ENCODE results near the gene UBL5.
A peak's percentile ranks its signal among the peaks of the same experiment; 100 is the strongest.
"Not testable (repeated sequence)": the region's sequence is repeated elsewhere in the genome, so short reads cannot be mapped to it uniquely, and the experiment has no call there.

The UBL5 gene

GRCh38 chr19:9834307-9834725 is 6.6 kb downstream of the UBL5 start:
- DNase-seq (ENCODE audit: low spot score): no peak
- Mint-ChIP-seq H3K9me3 (no peaks in the 10 kb centered on the region), H3K4me3 (peak overlapping the region; percentile 93), H3K4me1 (ENCODE audit: low read depth) (peaks cover 13% of the 10 kb centered on the region), H3K27ac (peak overlapping the region; percentile 90), H3K27me3 (ENCODE audit: low read depth) (no peaks in the 10 kb centered on the region), H3K36me3 (ENCODE audit: low read depth) (peaks cover 19% of the 10 kb centered on the region)

- no peaks in the 10 kb centered on the region for H3K27me3 Mint-ChIP-seq (ENCODE audit: low read depth)
- peaks cover 19% of the 10 kb centered on the region for H3K36me3 Mint-ChIP-seq (ENCODE audit: low read depth)
- peak; percentile 99 for DNase-seq (ENCODE audit: low spot score)
- H3K9me3 Mint-ChIP-seq: no peaks in the 10 kb centered on the region
- peak within 1 kb of the TSS; percentile 95 for H3K4me3 Mint-ChIP-seq
- peaks cover 13% of the 10 kb centered on the region for H3K4me1 Mint-ChIP-seq (ENCODE audit: low read depth)
- peak within 1 kb of the TSS; percentile 90 for H3K27ac Mint-ChIP-seq
Observed at GRCh38 chr19:9834726-9835506, 7.2 kb downstream of the UBL5 start, which contains the start of gene PIN1. Gene PIN1, plus strand, starts transcription at chr19:9835318. Its CDS starts 27 bp downstream, at chr19:9835345.

- H3K27me3 Mint-ChIP-seq (ENCODE audit: low read depth): no peaks in the 10 kb centered on the region
- no peak for DNase-seq (ENCODE audit: low spot score)
- peaks cover 13% of the 10 kb centered on the region for H3K4me1 Mint-ChIP-seq (ENCODE audit: low read depth)
- peak overlapping the region; percentile 86 for H3K27ac Mint-ChIP-seq
- no peaks in the 10 kb centered on the region for H3K9me3 Mint-ChIP-seq
- H3K4me3 Mint-ChIP-seq: peak overlapping the region; percentile 95
- peaks cover 17% of the 10 kb centered on the region for H3K36me3 Mint-ChIP-seq (ENCODE audit: low read depth)
Observed at GRCh38 chr19:9835507-9835949, 7.8 kb downstream of the UBL5 start.

- H3K9me3 Mint-ChIP-seq: no peaks in the 10 kb centered on the region
Observed at GRCh38 chr19:9836021-9836420, 8.3 kb downstream of the UBL5 start.

GRCh38 chr19:9838324-9838723 is 10.6 kb downstream of the UBL5 start:
- peaks cover 13% of the 10 kb centered on the region for H3K4me1 Mint-ChIP-seq (ENCODE audit: low read depth)
- peaks cover 41% of the 10 kb centered on the region for H3K36me3 Mint-ChIP-seq (ENCODE audit: low read depth)
- DNase-seq (ENCODE audit: low spot score): no peak
- no peaks in the 10 kb centered on the region for H3K9me3 Mint-ChIP-seq
- H3K27me3 Mint-ChIP-seq (ENCODE audit: low read depth): no peaks in the 10 kb centered on the region
- H3K27ac Mint-ChIP-seq: no peak overlapping the region
- no peak overlapping the region for H3K4me3 Mint-ChIP-seq

More at GRCh38 chr19:9836021-9836420, 8.3 kb downstream of the UBL5 start:
- H3K4me3 Mint-ChIP-seq: peak overlapping the region; percentile 95
- H3K4me1 Mint-ChIP-seq (ENCODE audit: low read depth): peaks cover 13% of the 10 kb centered on the region
- H3K27me3 Mint-ChIP-seq (ENCODE audit: low read depth): no peaks in the 10 kb centered on the region
- DNase-seq (ENCODE audit: low spot score): no peak
- H3K36me3 Mint-ChIP-seq (ENCODE audit: low read depth): peaks cover 20% of the 10 kb centered on the region
- H3K27ac Mint-ChIP-seq: peak overlapping the region; percentile 86

GRCh38 chr19:9839415-9839814 is 11.7 kb downstream of the UBL5 start:
- Mint-ChIP-seq H3K36me3 (ENCODE audit: low read depth) (peaks cover 51% of the 10 kb centered on the region), H3K9me3 (no peaks in the 10 kb centered on the region), H3K27me3 (ENCODE audit: low read depth) (no peaks in the 10 kb centered on the region), H3K4me1 (ENCODE audit: low read depth) (peaks cover 11% of the 10 kb centered on the region), H3K27ac (no peak overlapping the region), H3K4me3 (no peak overlapping the region)
- no peak for DNase-seq (ENCODE audit: low spot score)

GRCh38 chr19:9842834-9843625 is 15.3 kb downstream of the UBL5 start:
- Mint-ChIP-seq H3K27me3 (ENCODE audit: low read depth) (no peaks in the 10 kb centered on the region), H3K27ac (no peak overlapping the region), H3K4me1 (ENCODE audit: low read depth) (no peaks in the 10 kb centered on the region), H3K36me3 (ENCODE audit: low read depth) (peaks cover 66% of the 10 kb centered on the region), H3K4me3 (no peak overlapping the region), H3K9me3 (no peaks in the 10 kb centered on the region)
- DNase-seq (ENCODE audit: low spot score): no peak

- not testable (repeated sequence) for H3K4me1 Mint-ChIP-seq (ENCODE audit: low read depth); H3K9me3 Mint-ChIP-seq; H3K27ac Mint-ChIP-seq; H3K4me3 Mint-ChIP-seq; DNase-seq (ENCODE audit: low spot score); H3K27me3 Mint-ChIP-seq (ENCODE audit: low read depth)
- H3K36me3 Mint-ChIP-seq (ENCODE audit: low read depth): peaks cover 65% of the 10 kb centered on the region
Observed at GRCh38 chr19:9843626-9844273, 16.0 kb downstream of the UBL5 start.

GRCh38 chr19:9847087-9847671 is 19.5 kb downstream of the UBL5 start:
- H3K27ac Mint-ChIP-seq: no peak overlapping the region
- H3K36me3 Mint-ChIP-seq (ENCODE audit: low read depth): peaks cover 44% of the 10 kb centered on the region
- DNase-seq (ENCODE audit: low spot score): no peak
- H3K9me3 Mint-ChIP-seq: no peaks in the 10 kb centered on the region
- no peak overlapping the region for H3K4me3 Mint-ChIP-seq
- H3K4me1 Mint-ChIP-seq (ENCODE audit: low read depth): peaks cover 3% of the 10 kb centered on the region
- H3K27me3 Mint-ChIP-seq (ENCODE audit: low read depth): no peaks in the 10 kb centered on the region

GRCh38 chr19:9848060-9848459 is 20.3 kb downstream of the UBL5 start:
- peaks cover 3% of the 10 kb centered on the region for H3K4me1 Mint-ChIP-seq (ENCODE audit: low read depth)
- H3K27ac Mint-ChIP-seq: no peak overlapping the region
- H3K4me3 Mint-ChIP-seq: no peak overlapping the region
- H3K27me3 Mint-ChIP-seq (ENCODE audit: low read depth): no peaks in the 10 kb centered on the region
- peaks cover 40% of the 10 kb centered on the region for H3K36me3 Mint-ChIP-seq (ENCODE audit: low read depth)
- H3K9me3 Mint-ChIP-seq: no peaks in the 10 kb centered on the region
- DNase-seq (ENCODE audit: low spot score): no peak

GRCh38 chr19:9848762-9849161 is 21.0 kb downstream of the UBL5 start:
- peaks cover 34% of the 10 kb centered on the region for H3K36me3 Mint-ChIP-seq (ENCODE audit: low read depth)
- H3K4me1 Mint-ChIP-seq (ENCODE audit: low read depth): peaks cover 3% of the 10 kb centered on the region
- H3K27ac Mint-ChIP-seq: no peak overlapping the region
- H3K27me3 Mint-ChIP-seq (ENCODE audit: low read depth): no peaks in the 10 kb centered on the region
- H3K4me3 Mint-ChIP-seq: no peak overlapping the region
- no peaks in the 10 kb centered on the region for H3K9me3 Mint-ChIP-seq
- DNase-seq (ENCODE audit: low spot score): no peak

GRCh38 chr19:9849791-9850190 is 22.1 kb downstream of the UBL5 start:
- Mint-ChIP-seq H3K27me3 (ENCODE audit: low read depth) (no peaks in the 10 kb centered on the region), H3K4me3 (no peak overlapping the region), H3K36me3 (ENCODE audit: low read depth) (peaks cover 27% of the 10 kb centered on the region), H3K4me1 (ENCODE audit: low read depth) (peaks cover 3% of the 10 kb centered on the region), H3K9me3 (no peaks in the 10 kb centered on the region), H3K27ac (no peak overlapping the region)
- DNase-seq (ENCODE audit: low spot score): no peak

- no peaks in the 10 kb centered on the region for H3K27me3 Mint-ChIP-seq (ENCODE audit: low read depth)
- H3K4me1 Mint-ChIP-seq (ENCODE audit: low read depth): peaks cover 3% of the 10 kb centered on the region
- H3K9me3 Mint-ChIP-seq: no peaks in the 10 kb centered on the region
- no peak overlapping the region for H3K4me3 Mint-ChIP-seq
- DNase-seq (ENCODE audit: low spot score): no peak
- no peak overlapping the region for H3K27ac Mint-ChIP-seq
- H3K36me3 Mint-ChIP-seq (ENCODE audit: low read depth): peaks cover 21% of the 10 kb centered on the region
Observed at GRCh38 chr19:9850235-9850959, 22.7 kb downstream of the UBL5 start.
